HG03103 (cell line): ENCODE results near the gene GOLT1A.
A peak's percentile ranks its signal among the peaks of the same experiment; 100 is the strongest.

Source experiments
- ATAC-seq: cut with Tn5 transposase; IDR thresholded peaks from one replicate; pipeline ENCODE4 v1.9.1; 2021; ENCODE audit warnings: low read depth; ENCODE audit not compliant: unreplicated experiment

The GOLT1A gene

DNA sequence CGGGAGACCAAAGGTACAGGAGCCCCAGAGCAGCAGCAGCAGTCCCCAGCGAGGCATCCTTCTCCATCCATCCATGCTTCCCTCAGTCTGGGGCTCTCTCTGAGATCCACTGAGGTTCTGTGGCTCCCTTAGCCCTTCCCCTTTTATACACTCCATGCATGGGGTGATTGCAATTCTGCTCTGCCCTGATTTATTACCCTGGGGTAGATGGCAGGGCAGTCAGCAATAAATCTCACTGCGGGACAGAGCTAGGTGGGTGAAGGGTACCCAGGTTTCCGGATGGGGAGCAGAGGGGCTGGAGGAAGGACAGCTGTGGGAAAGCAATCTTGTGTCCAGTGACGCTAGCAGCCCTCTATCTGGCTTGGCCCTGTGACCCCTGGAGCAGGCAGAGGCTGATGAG, 47.6 kb downstream of the GOLT1A start, which contains the start of gene REN:
Gene REN, minus strand, starts transcription at position 119 of the 400 bp plus-strand sequence. Its CDS starts 44 bp downstream, at position 75.
- no peak for ATAC-seq

DNA sequence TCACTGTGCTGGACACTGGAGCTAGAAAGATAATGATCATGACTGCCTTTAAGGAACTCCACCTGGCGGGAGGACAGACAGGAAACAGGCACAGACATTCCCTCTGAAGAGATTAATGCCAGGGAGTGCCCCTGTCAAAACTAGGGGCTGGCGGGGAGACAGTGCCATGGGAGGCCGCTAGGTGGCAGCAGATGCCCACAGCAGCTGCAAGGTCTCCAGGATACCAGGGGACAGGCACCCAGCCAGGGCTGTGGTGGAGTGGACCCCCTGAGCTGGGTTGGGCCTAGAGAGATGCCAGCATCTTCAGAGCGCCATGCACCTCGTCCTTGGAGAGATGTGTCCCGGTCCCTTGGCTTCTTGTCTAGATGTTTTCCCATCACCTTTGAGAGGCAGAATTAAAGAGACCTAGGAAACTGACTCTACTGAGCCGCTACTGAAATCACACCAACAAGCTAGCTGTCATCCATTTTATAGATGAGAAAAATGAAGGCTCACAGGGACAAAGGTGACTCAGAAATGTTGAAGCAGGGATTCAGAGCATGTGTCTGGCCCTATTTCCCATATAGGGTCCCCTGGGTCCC, 51.2 kb downstream of the GOLT1A start:
- ATAC-seq: peak; percentile 60

DNA sequence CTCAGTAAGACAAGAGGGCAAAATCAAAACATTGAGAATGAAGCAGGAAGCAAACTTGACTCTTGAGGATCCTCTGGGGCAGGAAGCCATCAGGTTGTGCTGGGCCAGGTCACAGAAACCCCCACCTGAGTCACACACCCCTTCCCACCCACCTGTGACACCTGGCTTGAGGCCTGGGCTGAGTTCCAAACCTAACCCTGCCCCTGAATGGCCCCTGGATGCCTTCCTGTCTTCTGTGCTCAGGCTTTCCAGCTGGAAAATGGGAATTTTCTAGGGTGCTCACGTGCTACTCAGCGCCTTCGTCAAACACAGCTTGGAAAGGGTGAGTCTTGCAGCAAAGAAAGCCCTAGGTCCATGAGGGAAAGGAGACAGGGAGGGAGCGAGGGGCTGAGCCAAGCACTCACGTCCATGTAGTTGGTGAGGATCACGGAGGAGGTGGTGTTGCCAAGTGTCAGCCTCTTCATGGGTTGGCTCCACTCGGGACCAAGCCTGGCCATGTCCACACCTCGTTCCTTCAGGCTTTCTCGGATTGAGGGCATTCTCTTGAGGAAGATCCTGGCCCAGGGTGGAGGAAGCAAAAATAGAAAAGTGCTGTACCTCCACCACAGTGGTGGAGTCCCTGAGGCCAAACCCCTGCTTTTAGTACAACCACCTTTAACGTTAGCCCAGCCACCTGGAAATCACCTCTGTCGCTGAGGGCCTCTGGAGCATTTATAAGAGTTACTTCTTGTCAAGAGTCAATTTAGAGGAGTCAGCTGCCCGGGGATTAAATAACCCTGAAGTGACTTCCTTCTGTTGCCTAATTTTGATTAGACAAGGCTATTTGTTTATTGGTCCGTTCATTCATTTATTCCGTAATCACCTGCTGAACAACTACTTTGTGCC, 51.9 kb downstream of the GOLT1A start:
- ATAC-seq: no peak

DNA sequence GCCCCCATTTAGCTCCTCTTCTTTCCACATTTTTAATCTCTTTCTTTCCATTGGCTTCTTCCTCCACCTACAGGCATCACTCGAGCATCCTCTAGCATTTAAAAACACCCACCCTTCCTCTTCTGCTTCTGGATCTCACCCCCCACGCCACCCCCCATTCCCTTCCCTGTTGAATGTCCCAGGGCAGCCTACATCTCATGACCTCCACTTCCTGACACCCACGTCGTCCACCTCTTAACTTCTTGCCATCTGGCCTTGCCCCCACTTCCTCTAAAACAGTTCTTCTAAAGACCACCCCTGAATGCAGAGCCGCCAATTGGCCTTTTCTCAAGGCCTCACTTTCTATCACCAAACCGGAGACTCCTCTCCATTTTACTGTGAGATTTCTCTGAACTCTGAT, 55.8 kb downstream of the GOLT1A start:
- no peak for ATAC-seq

DNA sequence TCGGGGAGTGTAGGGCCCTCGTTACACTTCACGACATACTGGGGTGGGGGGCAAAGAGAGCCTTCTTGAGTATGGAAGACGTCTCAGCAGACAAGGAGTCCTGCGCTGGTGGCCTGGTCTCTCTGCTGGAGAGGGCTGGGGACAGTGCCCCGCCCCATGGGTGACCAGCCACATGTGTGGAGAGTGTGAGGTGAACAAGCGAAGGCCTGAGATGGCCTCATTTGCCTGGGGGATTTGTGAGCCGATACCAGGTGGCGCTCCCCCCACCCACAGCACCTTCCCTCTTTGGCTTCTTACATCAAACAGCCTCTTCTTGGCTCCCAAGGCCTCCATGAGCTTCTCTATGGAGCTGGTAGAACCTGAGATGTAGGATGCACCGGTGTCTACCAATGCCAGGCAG, 57.9 kb downstream of the GOLT1A start:
- ATAC-seq: no peak

DNA sequence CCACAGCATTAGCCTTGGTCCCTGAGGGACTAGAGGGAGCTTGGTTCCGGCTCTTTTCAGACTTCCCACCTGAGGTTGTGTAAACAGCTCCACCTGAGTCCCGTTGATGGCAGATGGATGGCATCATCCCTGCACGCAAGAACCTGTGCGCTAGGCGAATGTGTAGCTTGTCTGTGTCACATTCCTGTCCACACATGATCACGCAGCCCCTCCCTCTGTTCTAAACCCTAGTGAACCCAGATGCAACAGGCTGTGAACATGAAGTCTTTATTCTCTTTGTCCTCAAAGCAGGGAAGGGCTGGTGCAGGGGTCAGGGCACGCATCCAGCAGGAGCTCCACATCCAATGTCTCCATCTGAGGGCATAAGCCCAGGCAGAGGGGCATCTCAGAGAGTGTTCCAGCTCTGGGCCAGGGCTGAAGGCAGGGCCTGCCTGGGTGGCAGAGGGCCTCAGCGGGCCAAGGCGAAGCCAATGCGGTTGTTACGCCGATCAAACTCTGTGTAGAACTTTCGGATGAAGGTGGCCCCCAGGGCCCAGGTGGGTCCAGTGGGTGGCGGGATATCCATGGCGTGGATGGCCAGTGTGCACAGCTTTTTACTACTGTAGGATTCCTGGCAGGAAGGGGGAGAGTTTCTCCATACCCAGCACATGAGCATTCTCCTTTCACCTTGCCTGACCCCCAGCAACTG, 59.1 kb downstream of the GOLT1A start:
- ATAC-seq: no peak

DNA sequence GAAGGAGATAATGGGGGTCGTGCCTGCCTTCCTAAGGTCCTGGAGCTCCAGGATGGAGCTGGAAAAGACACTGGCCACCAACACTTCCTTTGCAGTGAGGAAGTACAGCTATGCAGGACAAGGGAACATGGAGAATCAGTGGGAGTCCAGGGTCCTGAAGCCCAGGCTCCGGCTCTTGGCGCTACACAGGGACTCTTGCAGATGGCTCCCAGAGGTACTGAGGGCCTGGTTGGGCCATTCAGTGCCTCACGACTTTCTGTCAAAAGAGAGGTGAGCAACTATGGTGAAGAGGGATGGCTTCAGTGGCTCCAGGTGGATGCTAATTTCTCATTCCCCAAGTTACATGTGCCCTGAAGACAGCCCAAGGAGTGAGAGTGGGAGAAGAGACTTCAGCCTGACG, 60.1 kb downstream of the GOLT1A start:
- ATAC-seq: no peak

DNA sequence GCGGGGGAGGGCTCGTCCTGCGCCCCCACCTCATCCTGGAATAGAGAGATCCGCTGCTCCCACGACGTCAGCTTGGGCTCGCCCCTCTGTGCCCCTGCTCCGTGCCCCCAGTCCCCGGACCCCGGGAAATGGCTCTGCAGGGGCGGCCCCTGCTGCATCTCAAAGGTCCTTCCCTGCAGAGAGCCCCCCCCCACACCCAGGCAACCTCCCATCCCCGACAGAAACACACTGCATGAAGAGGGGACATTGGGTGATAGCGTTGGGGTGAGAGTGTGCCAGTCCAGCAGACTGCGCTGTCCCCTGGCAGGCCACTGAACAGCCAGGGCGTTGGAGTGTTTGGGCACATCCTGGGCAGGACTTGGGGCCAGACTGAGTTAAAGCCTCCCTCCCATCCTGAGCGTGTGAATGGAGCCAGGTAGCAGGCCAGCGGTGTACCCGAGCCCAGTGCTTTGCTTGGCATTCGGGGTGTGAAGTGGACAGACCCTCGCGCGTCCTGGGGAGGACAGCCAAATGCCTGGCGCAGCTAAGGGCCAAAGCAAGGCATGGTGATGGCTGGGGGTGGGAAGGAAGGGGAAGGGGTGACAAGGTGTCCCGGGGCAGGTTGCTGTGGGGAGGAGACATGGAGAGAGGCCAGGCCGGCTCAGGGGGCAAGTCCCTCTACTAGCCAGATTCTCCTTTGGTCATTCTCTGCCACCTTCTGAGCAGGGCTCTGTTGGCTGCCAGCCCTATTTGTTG, 61.3 kb downstream of the GOLT1A start:
- ATAC-seq: no peak

DNA sequence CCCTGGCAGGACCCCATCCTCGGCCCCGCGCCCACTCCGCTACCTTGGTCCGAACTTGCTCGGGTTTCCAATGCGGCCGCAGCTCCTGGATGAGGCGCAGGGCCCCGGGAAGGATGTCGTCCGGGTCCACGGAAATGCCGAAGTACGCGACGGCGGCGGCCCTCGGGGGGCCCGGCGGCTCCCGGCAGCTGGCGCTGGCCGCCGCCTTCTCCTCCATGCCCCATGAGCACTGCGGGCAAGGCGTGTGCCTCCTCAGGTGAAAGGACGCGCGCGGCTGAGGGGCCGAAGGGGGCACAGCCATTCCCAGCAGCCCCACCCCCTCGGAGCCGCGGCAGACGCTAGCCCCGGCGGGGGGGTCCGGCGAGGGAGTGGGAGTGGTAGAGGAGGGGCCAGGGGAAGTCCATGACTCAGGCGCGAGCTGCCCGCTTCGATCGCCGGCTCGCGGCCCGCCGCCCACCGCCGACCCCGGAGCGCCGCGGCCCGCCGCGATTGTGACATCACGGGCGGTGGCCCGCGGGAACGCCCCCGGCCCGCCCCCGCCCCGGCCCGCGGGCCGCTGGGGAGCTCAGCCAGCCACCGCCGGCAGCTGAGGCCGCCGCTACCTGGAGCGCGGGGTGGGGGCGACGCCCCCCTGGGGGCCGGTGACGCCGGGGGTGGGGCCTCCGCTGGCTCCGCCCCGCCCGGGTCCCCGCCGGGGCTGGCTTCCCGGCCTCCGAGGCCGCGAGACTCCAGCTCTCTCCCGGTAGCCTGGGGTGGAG, 62.1 kb downstream of the GOLT1A start, which contains the start of gene ETNK2:
Gene ETNK2, minus strand, starts transcription at position 493 of the 758 bp plus-strand sequence. Its CDS starts 192 bp downstream, at position 301.
- ATAC-seq: no peak

DNA sequence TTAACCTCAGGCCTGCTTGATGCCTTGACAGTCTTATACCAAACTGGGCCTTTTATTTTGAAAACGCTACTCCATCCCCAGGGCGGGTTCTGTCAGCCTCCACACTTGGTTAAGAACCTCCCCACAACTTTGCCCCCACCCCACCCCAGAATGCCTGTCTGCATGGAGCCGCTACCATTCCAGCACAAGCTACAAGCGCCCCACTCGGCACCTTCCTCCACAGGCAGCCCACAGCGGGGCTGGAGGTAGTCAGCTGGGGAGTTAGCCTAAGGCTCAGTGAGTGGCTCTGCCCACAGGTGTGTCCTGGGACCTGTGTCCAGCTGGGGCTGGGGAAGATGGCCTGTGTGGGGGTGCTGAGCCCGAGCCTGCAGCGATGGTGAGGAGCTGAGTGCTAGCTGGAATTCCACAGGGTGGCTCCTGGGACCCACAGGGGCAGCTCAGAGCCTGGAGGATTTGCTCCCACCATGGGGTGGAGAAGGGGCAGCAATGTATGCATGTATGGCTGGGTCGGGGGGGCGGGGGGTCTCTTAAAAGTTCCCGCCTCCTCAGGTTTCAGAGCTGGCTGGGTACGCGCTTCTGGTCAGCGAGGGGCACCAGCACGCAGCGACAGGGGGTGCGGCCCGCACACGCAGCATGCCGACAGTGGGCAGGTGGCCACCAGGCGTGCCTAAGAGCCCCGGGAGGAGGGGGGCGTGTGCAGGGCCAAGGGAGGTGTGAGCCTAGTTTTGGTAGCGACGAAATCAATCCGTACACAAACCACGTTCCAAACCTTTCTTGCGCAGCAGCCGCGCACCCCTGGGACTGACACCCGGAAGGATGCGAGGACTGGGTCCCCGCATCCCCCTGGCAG, 62.9 kb downstream of the GOLT1A start:
- ATAC-seq: no peak

DNA sequence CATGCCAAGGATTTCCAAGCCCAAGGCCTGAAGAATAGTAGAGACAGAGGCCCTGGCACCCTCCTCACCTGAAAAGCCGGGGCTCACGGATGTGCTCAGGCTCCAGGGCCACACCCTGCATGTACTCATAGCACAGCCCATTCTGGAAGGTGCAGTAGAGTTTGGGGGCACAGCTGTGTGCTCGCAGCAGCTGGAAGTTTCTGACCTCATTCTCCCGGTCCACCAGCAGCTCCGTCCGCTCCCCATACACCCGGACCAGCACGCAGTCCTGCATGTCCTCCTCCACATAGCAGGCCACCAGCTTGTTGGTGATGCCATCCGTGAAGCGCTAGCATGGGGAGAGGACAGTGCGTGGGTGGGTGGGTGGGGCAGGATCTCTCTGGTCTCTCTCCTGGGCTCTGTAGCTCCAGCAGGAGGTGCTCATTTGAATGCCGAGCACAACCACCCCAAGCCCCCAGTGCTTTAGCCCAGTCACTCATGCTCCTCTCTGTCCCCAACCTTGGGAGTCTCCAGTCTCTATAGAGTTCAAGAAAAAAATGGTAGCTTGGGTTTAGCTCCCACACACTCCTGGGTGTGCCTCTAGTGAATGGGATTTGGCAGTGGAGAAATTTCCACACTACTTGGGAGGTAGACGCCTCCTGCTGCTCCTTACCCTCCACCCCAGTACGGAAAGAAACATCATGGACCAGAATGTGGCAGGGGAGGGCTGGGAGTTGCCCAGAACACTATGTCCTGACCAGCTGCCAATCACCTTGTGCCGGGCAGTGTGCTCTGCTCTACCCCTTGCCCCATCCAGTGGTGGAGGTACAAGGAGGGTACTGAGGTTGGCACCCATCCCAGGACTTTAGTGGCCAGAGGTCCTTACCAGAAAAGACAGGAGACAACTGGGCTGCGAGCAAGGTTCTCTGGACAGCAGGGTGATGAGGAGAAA, 63.9 kb downstream of the GOLT1A start:
- no peak for ATAC-seq

DNA sequence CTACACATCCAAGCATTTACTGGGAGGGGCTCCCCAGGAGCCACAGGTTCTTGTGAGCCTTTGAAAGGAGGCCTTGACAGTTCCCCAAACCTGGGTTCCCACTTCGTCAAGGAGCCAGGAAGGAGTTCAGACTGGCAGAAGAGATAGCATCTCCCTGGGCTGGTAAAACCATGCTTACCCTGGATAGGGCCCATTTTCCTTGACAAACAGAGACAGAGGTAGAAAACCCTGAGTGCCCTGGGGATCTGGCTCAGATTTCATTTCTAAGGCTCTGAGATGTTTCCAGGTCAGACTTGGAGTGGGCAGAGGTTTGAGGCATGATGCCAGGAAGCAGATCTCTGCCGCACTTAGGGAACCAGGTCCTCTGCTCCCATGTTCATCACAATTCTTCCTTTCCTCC, 64.7 kb downstream of the GOLT1A start:
- no peak for ATAC-seq
